ENCODE data around the gene BPIFB6.

Gene BPIFB6

GRCh38 chr20:33093074-33093473 is 61.6 kb downstream of the BPIFB6 start:
- DNase-seq = no peak

- DNase-seq = no peak
These were observed 62.1 kb downstream of the BPIFB6 start for GRCh38 chr20:33093582-33093981.

Measured in NCI-H1092 (cell line).